IPS-18c (cell line): ENCODE results near the gene SCAMP1.

Source experiments
- H3K4me3 ChIP-seq: 2 replicates; pipeline ENCODE4 v1.7.0; 2013; ENCODE audit warnings: low read depth, mild to moderate bottlenecking, low read length, moderate library complexity; ENCODE audit not compliant: insufficient read depth
- H3K9me3 ChIP-seq: one replicate; pipeline ENCODE4 v1.6.1; 2013; ENCODE audit warnings: mild to moderate bottlenecking, low read length, moderate library complexity; ENCODE audit not compliant: control insufficient read depth, insufficient read depth

Gene SCAMP1, protein sequence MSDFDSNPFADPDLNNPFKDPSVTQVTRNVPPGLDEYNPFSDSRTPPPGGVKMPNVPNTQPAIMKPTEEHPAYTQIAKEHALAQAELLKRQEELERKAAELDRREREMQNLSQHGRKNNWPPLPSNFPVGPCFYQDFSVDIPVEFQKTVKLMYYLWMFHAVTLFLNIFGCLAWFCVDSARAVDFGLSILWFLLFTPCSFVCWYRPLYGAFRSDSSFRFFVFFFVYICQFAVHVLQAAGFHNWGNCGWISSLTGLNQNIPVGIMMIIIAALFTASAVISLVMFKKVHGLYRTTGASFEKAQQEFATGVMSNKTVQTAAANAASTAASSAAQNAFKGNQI

GRCh38 chr5:78359831-78360673, at the start of gene SCAMP1:
Gene SCAMP1, plus strand, starts transcription at chr5:78360617. Its CDS starts 55 bp downstream, at chr5:78360672.
- Histone ChIP-seq H3K4me3 (peak within 1 kb of the TSS; percentile 100), H3K9me3 (peaks cover 5% of the 10 kb centered on the region)

- no peak overlapping the region for H3K4me3 ChIP-seq
- H3K9me3 ChIP-seq = no peaks in the 10 kb centered on the region
Measured at GRCh38 chr5:78317515-78317914, 42.9 kb upstream of the SCAMP1 start.

- H3K4me3 ChIP-seq = no peak overlapping the region
- no peaks in the 10 kb centered on the region for H3K9me3 ChIP-seq
Measured at GRCh38 chr5:78318337-78318736, 42.1 kb upstream of the SCAMP1 start.

DNA sequence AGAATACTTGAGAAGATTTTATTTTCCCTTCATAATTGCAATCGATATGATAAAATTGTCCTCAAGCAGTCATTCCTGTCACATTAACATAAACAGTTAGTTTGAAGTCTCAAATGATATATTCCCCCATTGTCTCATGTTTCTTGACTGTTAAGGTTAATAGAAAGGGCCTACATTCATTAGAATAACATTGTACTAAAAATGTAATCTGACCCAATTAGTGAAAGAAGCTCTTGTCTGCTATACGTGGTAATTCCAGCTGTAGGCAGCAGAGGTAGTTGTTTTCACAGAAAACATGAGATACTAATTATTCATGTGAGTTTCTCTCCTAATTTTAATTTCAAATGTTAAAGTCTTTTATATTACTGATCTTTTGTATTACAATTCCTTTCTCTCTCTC, 40.0 kb upstream of the SCAMP1 start:
- H3K4me3 ChIP-seq = no peak overlapping the region
- no peaks in the 10 kb centered on the region for H3K9me3 ChIP-seq

- H3K4me3 ChIP-seq = no peak overlapping the region
- no peaks in the 10 kb centered on the region for H3K9me3 ChIP-seq
Measured at GRCh38 chr5:78323241-78323640, 37.2 kb upstream of the SCAMP1 start.

DNA sequence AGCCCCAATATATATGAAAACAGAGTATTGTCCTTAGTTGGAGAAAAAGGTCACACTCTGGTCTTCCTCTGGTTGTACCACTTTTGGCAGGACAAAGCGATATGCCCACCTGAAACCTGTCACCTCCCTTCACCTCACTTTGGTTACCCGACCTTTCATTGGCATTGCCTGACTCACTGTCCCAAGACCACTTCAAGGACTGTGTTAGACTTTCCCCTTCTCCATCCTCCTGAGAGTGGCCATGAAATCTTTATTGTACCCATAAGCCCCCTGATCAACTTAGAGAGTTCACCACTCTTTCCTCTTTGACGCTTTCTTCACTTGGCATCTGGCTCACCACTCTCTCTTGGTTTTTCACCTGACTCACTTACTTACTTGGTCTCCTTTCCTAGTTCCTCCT, 33.5 kb upstream of the SCAMP1 start:
- H3K4me3 ChIP-seq = no peak overlapping the region

DNA sequence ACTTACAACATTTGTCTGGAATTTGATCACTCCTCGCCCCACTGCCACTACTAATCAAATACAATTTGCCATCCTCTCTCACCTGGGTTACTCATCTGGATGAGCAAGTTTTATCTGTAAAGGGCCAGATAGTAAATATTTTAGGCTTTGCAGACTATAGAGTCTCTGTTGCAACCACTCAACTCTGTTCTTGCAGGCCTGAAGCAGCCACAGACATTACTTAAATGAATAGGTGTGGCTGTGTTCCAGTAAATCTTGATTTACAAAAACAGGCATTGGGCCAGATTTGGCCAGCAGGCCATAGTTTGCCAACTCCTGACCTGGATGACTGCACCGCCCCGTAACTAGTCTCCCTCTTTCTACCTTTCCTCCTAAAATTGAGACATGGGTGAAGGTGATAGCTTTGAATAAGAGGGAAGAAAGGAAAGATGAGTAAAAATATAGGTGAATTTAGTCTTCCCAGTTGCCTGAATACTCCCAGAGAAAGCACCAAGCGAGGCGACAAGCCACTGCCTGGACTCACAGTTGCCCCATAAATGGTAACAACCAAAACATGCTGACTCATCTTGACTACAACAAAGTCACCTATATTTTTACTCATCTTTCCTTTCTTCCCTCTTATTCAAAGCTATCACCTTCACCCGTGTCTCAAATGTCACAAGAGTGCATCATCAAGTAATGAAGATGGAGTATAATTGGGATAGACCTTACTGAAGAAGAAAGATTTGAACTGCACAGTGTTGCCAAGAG, 32.5 kb upstream of the SCAMP1 start:
- Histone ChIP-seq H3K4me3 (no peak overlapping the region), H3K9me3 (no peaks in the 10 kb centered on the region)

More for the DNA sequence above, 33.5 kb upstream of the SCAMP1 start:
- no peaks in the 10 kb centered on the region for H3K9me3 ChIP-seq

GRCh38 chr5:78328585-78329173, 31.7 kb upstream of the SCAMP1 start:
- H3K9me3 ChIP-seq = no peaks in the 10 kb centered on the region
- no peak overlapping the region for H3K4me3 ChIP-seq

- Histone ChIP-seq H3K9me3 (no peaks in the 10 kb centered on the region), H3K4me3 (no peak overlapping the region)
Measured at GRCh38 chr5:78331523-78332080, 28.8 kb upstream of the SCAMP1 start.

DNA sequence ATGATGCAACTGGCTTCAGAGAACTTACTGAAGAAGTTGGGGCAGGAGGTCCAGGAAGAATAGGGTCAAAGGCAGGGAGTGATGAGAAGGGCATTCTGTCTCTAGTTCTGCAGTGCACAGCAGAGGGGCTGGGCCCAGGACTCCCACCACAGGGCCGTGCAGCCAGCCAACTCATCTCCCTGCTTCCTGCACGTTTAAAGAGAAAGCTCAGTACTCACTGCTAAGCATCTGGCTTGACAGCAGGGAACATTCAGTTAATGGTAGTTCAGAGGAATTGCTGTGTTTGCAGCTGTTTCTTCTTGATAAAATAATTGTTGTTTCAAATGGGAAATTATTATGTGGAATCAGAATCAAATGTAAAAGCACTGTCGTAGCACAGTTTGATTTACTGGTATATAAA, 25.6 kb upstream of the SCAMP1 start:
- Histone ChIP-seq H3K4me3 (no peak overlapping the region), H3K9me3 (no peaks in the 10 kb centered on the region)

GRCh38 chr5:78335976-78336375, 24.4 kb upstream of the SCAMP1 start:
- H3K9me3 ChIP-seq = no peaks in the 10 kb centered on the region
- H3K4me3 ChIP-seq = no peak overlapping the region

GRCh38 chr5:78336698-78337097, 23.7 kb upstream of the SCAMP1 start:
- Histone ChIP-seq H3K4me3 (no peak overlapping the region), H3K9me3 (no peaks in the 10 kb centered on the region)

DNA sequence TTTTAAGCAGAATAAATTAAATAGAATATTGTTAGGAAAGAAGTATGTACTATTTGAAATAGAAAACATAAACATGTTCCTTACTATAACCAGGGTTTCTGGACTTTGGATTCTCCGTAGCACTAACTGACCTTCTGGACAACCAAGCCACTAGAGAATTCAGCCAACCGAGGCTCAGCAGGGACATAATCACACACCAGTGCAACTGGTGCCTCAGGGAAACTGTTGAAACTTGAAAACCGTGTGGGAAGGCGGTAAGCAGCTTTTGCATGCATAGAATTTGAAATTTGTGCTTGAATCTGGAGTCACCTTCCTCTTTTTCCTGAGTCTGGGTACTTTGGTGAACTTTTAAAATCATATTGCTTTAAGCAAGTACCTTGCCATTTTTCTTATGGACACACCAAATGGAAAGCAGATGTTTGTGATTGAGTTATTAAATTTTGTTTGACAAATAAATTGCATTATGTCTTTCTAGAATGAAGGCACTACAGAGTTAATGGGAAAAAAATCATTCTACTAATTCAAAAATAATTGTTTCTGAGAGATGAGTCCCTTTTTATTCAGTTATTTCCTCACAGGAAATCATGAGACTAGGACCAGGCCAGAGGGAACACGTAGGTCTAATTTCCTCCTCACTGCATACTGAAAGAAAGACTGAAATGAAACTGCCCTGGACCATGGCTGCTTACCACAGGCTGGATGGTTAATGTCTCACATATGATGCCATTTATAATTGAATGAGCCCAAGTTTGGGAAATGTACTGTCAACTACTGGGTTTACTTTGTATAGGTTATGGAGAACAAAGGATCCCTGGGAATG, 20.6 kb upstream of the SCAMP1 start:
- no peaks in the 10 kb centered on the region for H3K9me3 ChIP-seq
- H3K4me3 ChIP-seq = no peak overlapping the region

- Histone ChIP-seq H3K9me3 (no peaks in the 10 kb centered on the region), H3K4me3 (no peak overlapping the region)
Measured at GRCh38 chr5:78341440-78341839, 19.0 kb upstream of the SCAMP1 start.

DNA sequence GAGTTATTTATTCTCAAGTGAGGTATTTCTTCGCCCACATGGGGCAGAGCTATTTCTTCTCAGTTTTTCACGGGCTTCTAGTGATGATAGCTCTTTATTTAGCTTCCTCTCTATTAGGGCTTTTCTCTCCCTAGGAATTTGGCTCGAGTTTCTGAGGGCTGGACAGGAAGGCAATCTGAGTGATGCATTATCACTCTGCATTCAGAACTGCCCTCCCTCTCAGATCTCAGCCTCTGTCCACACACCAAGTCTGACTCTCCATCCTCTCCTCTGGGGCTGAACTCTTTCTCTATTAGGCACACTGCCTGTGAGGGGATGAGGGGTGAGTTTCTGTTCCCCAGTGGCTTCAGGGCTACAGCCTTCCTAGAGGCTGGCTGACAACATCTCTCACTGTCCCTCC, 14.9 kb upstream of the SCAMP1 start:
- Histone ChIP-seq H3K9me3 (no peaks in the 10 kb centered on the region), H3K4me3 (no peak overlapping the region)

- no peaks in the 10 kb centered on the region for H3K9me3 ChIP-seq
- H3K4me3 ChIP-seq = no peak overlapping the region
Measured at GRCh38 chr5:78353520-78353919, 6.9 kb upstream of the SCAMP1 start.
